HepG2 (cell line): ENCODE data around the gene RAB40C. TPM values are rescaled to one million over a fixed set of nuclear protein-coding genes. Genes with fewer than 3 reads are reported as not detected.

Experiments used
- CHCHD3 ChIP-seq: sonication (generic); formaldehyde crosslinking; IDR thresholded peaks from 2 replicates; pipeline ENCODE4 v1.8.0; 2022; ENCODE audit warnings: mild to moderate bottlenecking, missing genetic modification reagents, moderate library complexity
- DR1 ChIP-seq: sonication (generic); formaldehyde crosslinking; IDR thresholded peaks from 2 replicates; pipeline ENCODE4 v1.8.0; 2021; ENCODE audit warnings: mild to moderate bottlenecking, missing genetic modification reagents, inconsistent platforms
- GLI4 ChIP-seq: sonication (generic); formaldehyde crosslinking; IDR thresholded peaks from 2 replicates; pipeline ENCODE4 v1.5.1; 2020; ENCODE audit warnings: missing genetic modification reagents, mild to moderate bottlenecking, moderate library complexity, borderline replicate concordance
- GPBP1L1 ChIP-seq: sonication (generic); formaldehyde crosslinking; IDR thresholded peaks from 2 replicates; pipeline ENCODE4 v1.5.0; 2020; ENCODE audit warnings: mild to moderate bottlenecking, missing genetic modification reagents
- HHEX ChIP-seq: IDR thresholded peaks from 2 replicates; pipeline ENCODE4 v1.6.1; 2016; ENCODE audit warnings: control low read depth
- KDM2A ChIP-seq: sonication (generic); formaldehyde crosslinking; IDR thresholded peaks from 2 replicates; pipeline ENCODE4 v1.4.0; 2020; ENCODE audit warnings: low read depth, missing genetic modification reagents, borderline replicate concordance
- NFE2L2 ChIP-seq: fragments of 150-350 bp; IDR thresholded peaks from 2 replicates; pipeline ENCODE4 v1.6.1; 2014; ENCODE audit warnings: low read length
- NKX3-1 ChIP-seq: sonication (generic); formaldehyde crosslinking; IDR thresholded peaks from 2 replicates; pipeline ENCODE4 v1.5.0; 2020; ENCODE audit warnings: missing genetic modification reagents
- NR0B2 ChIP-seq: sonication (generic); formaldehyde crosslinking; IDR thresholded peaks from 2 replicates; pipeline ENCODE4 v1.4.0; 2020; ENCODE audit warnings: mild to moderate bottlenecking, missing genetic modification reagents
- RBAK ChIP-seq: sonication (generic); formaldehyde crosslinking; IDR thresholded peaks from 2 replicates; pipeline ENCODE4 v1.5.1; 2020; ENCODE audit warnings: mild to moderate bottlenecking, missing genetic modification reagents
- SIN3A ChIP-seq: IDR thresholded peaks from 2 replicates; pipeline ENCODE4 v1.6.1; 2011; ENCODE audit warnings: low read depth, mild to moderate bottlenecking, control low read depth, low read length, borderline replicate concordance
- SMAD9 ChIP-seq: sonication (generic); formaldehyde crosslinking; IDR thresholded peaks from 2 replicates; pipeline ENCODE4 v1.5.1; 2020; ENCODE audit warnings: mild to moderate bottlenecking, missing genetic modification reagents
- SOX6 ChIP-seq, 2 experiments: fragments of 450-650 bp in 1 of 2; sonication (generic) in 1 of 2; formaldehyde crosslinking in 1 of 2; IDR thresholded peaks; 2 replicates each; pipeline versions ENCODE4 v1.4.0 to v1.6.1; 2017 to 2020; ENCODE audit warnings: antibody characterized with exemption in 1 of 2, mild to moderate bottlenecking in 1 of 2, missing genetic modification reagents in 1 of 2
- SRSF4 ChIP-seq: fragments of 200-400 bp; formaldehyde crosslinking; IDR thresholded peaks from one replicate; pipeline ENCODE4 v1.6.1; 2018; ENCODE audit warnings: mild to moderate bottlenecking, low read depth, low read length, moderate library complexity; ENCODE audit not compliant: poor library complexity, severe bottlenecking
- SRSF9 ChIP-seq: fragments of 200-400 bp; formaldehyde crosslinking; IDR thresholded peaks from 2 replicates; pipeline ENCODE4 v1.6.1; 2018; ENCODE audit warnings: borderline replicate concordance, mild to moderate bottlenecking, low read depth, low read length; ENCODE audit not compliant: insufficient read depth, poor library complexity, severe bottlenecking
- ZBTB21 ChIP-seq: sonication (generic); formaldehyde crosslinking; IDR thresholded peaks from 2 replicates; pipeline ENCODE4 v1.4.0; 2020; ENCODE audit warnings: missing genetic modification reagents
- ZNF12 ChIP-seq: sonication (generic); formaldehyde crosslinking; IDR thresholded peaks from 2 replicates; pipeline ENCODE4 v1.5.0; 2020; ENCODE audit warnings: missing genetic modification reagents
- ZNF367 ChIP-seq: sonication (generic); formaldehyde crosslinking; IDR thresholded peaks from 2 replicates; pipeline ENCODE4 v1.4.0; 2020; ENCODE audit warnings: missing genetic modification reagents, borderline replicate concordance
- ZNF510 ChIP-seq: sonication (generic); formaldehyde crosslinking; IDR thresholded peaks from 2 replicates; pipeline ENCODE4 v1.4.0; 2020; ENCODE audit warnings: low read depth, mild to moderate bottlenecking, missing genetic modification reagents
- ZNF605 ChIP-seq: sonication (generic); formaldehyde crosslinking; IDR thresholded peaks from 2 replicates; pipeline ENCODE4 v1.8.0; 2022; ENCODE audit warnings: mild to moderate bottlenecking, missing genetic modification reagents
- ZNF776 ChIP-seq: sonication (generic); formaldehyde crosslinking; IDR thresholded peaks from 2 replicates; pipeline ENCODE4 v1.4.0; 2020; ENCODE audit warnings: mild to moderate bottlenecking, missing genetic modification reagents
- ZNF850 ChIP-seq: sonication (generic); formaldehyde crosslinking; conservative IDR thresholded peaks from 2 replicates; pipeline ENCODE4 v1.9.0; 2021; ENCODE audit warnings: mild to moderate bottlenecking, missing genetic modification reagents
- polyA plus RNA-seq, 8 experiments: library from polyadenylated mRNA; depleted of rRNA in 3 of 8; stranded (reverse) in 7 of 8; unstranded in 1 of 8; fragments of >200 nt; fragmentation: Illumina TruSeq in 4 of 8; extraction: Trizol in 4 of 8; gene quantifications; 2 replicates each; pipeline versions ENCODE4 v1.2.1 to v1.2.3, GENCODE V29; 2011 to 2016; ENCODE audit warnings: low read depth in 4 of 8, missing spikeins in 1 of 8, mixed read lengths in 1 of 8; ENCODE audit not compliant: insufficient read depth in 1 of 8
- total RNA-seq, 5 experiments: library from RNA; depleted of rRNA; stranded (reverse); fragments of >200 nt; fragmentation: Illumina TruSeq; extraction: Trizol; gene quantifications; 2 replicates each; pipeline ENCODE4 v1.2.3, GENCODE V29; 2016; ENCODE audit warnings: low read depth in 1 of 5
- TF ChIP-seq, protein P1 (sequence below): sonication (generic); formaldehyde crosslinking; IDR thresholded peaks from 2 replicates; pipeline ENCODE4 v1.8.0; 2022; ENCODE audit warnings: missing genetic modification reagents, low read depth, mild to moderate bottlenecking, borderline replicate concordance
- TF ChIP-seq, protein P2 (sequence below), 2 experiments: sonication (generic) in 1 of 2; formaldehyde crosslinking in 1 of 2; IDR thresholded peaks; 2 replicates each; pipeline versions ENCODE4 v1.4.0 to v1.6.1; 2018 to 2020; ENCODE audit warnings: missing genetic modification reagents in 2 of 2, borderline replicate concordance in 1 of 2, low read depth in 1 of 2, mild to moderate bottlenecking in 1 of 2, missing biosample characterization in 1 of 2

The RAB40C gene
- total and polyA plus RNA-seq, 2 of the 13 experiments (the other 11 are each of a cell fraction or from before 2014, with no cell fraction given) = 7.7 to 11.5 TPM

DNA sequence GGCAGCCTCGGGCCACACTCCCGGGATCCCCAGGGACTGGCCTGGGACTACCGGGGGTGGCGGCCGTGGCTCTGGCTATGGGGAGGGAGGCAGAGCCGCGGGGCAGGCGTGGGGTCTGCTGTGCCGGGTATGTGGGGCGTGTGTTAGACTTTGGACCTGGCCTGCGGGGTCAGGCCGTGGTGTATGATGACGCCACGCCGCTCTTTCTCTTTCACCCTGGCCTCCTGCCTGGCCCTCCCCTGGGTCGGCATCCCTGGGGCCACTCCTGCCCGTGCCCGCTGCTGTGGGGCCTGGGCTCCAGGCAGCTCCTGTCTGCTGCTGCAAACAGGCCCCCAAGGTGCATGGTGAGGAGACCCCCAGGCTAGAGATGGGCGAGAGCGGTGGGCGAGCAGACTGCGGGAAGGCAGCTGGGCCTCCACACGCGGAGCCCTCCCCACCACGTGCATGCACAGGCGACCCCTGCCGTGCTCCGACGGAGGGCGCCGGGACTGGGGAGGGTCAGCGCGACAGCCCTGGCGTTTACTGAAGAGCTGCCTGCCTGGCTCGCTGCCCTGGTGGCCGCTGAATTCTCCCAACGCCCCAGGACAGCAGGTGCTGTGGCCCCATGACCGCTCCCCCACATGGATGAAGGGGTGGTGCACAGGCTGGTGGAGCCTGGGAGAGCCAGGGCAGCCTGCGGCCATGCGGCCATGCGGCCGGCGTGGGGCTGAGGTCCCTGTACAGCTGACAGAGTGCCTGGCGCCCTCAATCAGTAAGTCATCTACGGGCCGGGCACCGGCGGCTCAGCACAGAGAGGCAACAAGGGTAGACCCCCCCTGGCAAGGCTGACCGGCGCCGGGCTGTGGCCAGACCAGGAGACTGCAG, 46.3 kb upstream of the RAB40C start (continued):
- no peak for TF ChIP-seq GPBP1L1 (CRISPR knock-in tag)
- TF ChIP-seq KDM2A (CRISPR knock-in tag) = peak; percentile 55; the same call in 1 of the 2 replicates
- no peak; the same call in 1 of the 2 replicates for TF ChIP-seq ZNF12 (CRISPR knock-in tag)
- no peak for TF ChIP-seq ZNF367 (CRISPR knock-in tag)
- no peak for TF ChIP-seq CHCHD3 (CRISPR knock-in tag)
- no peak for TF ChIP-seq NR0B2 (CRISPR knock-in tag)
- 0 out of 2 replicates have a peak, but pooled peaks have one; percentile 47 for TF ChIP-seq ZNF776 (CRISPR knock-in tag)
- no peak for TF ChIP-seq SOX6 (IDR thresholded peaks at IDR 0.05)
- TF ChIP-seq SOX6 (CRISPR knock-in tag; IDR thresholded peaks at IDR 0.05) = no peak; the same call in 1 of the 2 replicates
- TF ChIP-seq SRSF9 = no peak
- TF ChIP-seq, protein P1, sequence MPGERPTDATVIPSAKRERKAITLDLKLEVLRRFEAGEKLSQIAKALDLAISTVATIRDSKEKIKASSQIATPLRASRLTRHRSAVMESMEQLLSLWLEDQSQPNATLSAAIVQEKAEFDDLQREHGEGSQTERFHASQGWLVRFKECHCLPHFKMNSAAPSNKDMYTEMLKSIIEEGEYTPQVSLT (CRISPR knock-in tag) = no peak
- TF ChIP-seq ZBTB21 (CRISPR knock-in tag) = peak; percentile 89
- TF ChIP-seq GLI4 (CRISPR knock-in tag) = no peak
- TF ChIP-seq NFE2L2 = no peak
- TF ChIP-seq NKX3-1 (CRISPR knock-in tag) = no peak
- no peak for TF ChIP-seq ZNF510 (CRISPR knock-in tag)
- peak; percentile 76; the same call in 1 of the 2 replicates for TF ChIP-seq ZNF605 (CRISPR knock-in tag)
- TF ChIP-seq SMAD9 (CRISPR knock-in tag) = no peak
- peak; percentile 80; the same call in 1 of the 2 replicates for TF ChIP-seq SIN3A
- no peak for TF ChIP-seq SRSF4
- no peak for TF ChIP-seq RBAK (CRISPR knock-in tag)
- 0 out of 2 replicates have a peak, but pooled peaks have one; percentile 66 for TF ChIP-seq DR1 (CRISPR knock-in tag)
- no peak for TF ChIP-seq HHEX
- no peak for TF ChIP-seq ZNF850 (CRISPR knock-in tag)
- TF ChIP-seq, protein P2, sequence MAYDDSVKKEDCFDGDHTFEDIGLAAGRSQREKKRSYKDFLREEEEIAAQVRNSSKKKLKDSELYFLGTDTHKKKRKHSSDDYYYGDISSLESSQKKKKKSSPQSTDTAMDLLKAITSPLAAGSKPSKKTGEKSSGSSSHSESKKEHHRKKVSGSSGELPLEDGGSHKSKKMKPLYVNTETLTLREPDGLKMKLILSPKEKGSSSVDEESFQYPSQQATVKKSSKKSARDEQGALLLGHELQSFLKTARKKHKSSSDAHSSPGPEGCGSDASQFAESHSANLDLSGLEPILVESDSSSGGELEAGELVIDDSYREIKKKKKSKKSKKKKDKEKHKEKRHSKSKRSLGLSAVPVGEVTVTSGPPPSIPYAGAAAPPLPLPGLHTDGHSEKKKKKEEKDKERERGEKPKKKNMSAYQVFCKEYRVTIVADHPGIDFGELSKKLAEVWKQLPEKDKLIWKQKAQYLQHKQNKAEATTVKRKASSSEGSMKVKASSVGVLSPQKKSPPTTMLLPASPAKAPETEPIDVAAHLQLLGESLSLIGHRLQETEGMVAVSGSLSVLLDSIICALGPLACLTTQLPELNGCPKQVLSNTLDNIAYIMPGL (CRISPR knock-in tag; IDR thresholded peaks at IDR 0.05; ENCODE audit: borderline replicate concordance in 1 of 2, low read depth in 1 of 2) = peak; percentile 12 to 33; a peak in 1 of 4 replicates
